ENCODE data around the gene DNAH2.

DNAH2 gene

DNA sequence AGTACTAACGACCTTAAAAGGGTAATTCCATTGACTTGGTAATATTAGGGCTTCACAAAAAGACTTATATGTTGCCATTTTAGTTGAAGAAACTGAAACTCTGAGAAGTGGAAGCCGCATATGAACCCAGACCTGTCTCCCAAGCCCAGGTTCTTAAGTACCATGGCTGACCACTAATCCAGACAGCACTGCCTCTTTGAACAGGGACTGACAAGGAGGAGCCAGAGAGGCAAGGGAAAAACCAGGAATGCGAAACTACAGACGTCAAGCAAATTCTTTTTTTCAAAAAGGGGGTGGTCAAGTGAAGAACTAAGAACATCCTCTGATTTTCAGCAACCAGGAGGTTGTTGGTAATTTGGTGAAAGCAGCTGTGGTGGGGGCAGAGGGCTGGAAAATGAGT is 155.5 kb downstream of the DNAH2 start:
- H3K27ac ChIP-seq, result no peak overlapping the region
- H3K4me1 ChIP-seq (ENCODE audit: low read depth, poor library complexity, severe bottlenecking), result no peaks in the 10 kb centered on the region
- no peak overlapping the region for H3K9ac ChIP-seq
- H3K4me2 ChIP-seq, result no peak overlapping the region
- no peaks in the 10 kb centered on the region for H3K79me2 ChIP-seq (ENCODE audit: insufficient read depth, low read depth)
- no peaks in the 10 kb centered on the region for H4K20me1 ChIP-seq (ENCODE audit: insufficient read depth)
- no peaks in the 10 kb centered on the region for H3K27me3 ChIP-seq (ENCODE audit: insufficient read depth, low read depth)
- H3K36me3 ChIP-seq (ENCODE audit: insufficient read depth), result no peaks in the 10 kb centered on the region
- H3K4me3 ChIP-seq (IDR thresholded peaks at IDR 0.05; ENCODE audit: insufficient read depth, low read depth, low read length), result no peak overlapping the region
- H2AFZ ChIP-seq (ENCODE audit: low read depth), result no peak overlapping the region
- TF ChIP-seq CTCF (conservative IDR thresholded peaks at IDR 0.05; ENCODE audit: low read depth, low read length), result no peak

DNA sequence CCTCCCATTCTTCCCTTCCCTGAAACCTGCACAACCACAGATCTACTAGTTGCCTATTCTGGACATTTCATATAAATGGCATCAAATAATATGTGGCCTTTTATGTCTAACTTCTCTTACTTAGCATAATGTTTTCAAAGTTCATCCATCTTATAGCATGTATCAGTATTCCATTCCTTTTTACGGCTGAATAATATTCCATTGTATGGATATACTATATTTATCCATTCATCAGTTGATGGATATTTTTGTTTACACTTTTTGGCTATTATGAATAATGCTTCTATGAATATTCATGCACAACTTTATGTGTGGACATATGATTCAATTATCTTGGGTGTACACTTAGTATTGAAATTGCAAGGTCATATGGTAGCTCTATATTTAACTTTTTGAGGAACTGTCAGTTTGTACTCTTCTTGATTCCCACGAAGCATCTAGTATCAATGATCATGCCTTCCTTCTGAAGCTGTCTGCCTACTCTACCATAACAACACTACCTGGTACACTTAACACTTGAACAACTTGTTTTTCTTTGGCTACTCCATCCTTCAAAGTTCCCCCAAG is 158.3 kb downstream of the DNAH2 start:
- H2AFZ ChIP-seq (ENCODE audit: low read depth), result no peak overlapping the region
- H4K20me1 ChIP-seq (ENCODE audit: insufficient read depth), result no peaks in the 10 kb centered on the region
- H3K27me3 ChIP-seq (ENCODE audit: insufficient read depth, low read depth), result no peaks in the 10 kb centered on the region
- no peak overlapping the region for H3K4me3 ChIP-seq (IDR thresholded peaks at IDR 0.05; ENCODE audit: insufficient read depth, low read depth, low read length)
- H3K4me2 ChIP-seq, result no peak overlapping the region
- no peak for TF ChIP-seq CTCF (conservative IDR thresholded peaks at IDR 0.05; ENCODE audit: low read depth, low read length)
- no peaks in the 10 kb centered on the region for H3K36me3 ChIP-seq (ENCODE audit: insufficient read depth)
- no peaks in the 10 kb centered on the region for H3K79me2 ChIP-seq (ENCODE audit: insufficient read depth, low read depth)
- H3K9ac ChIP-seq, result no peak overlapping the region
- no peaks in the 10 kb centered on the region for H3K4me1 ChIP-seq (ENCODE audit: low read depth, poor library complexity, severe bottlenecking)
- H3K27ac ChIP-seq, result no peak overlapping the region

GRCh38 chr17:7878234-7878633 is 160.7 kb downstream of the DNAH2 start:
- Histone ChIP-seq H3K4me2 (no peak overlapping the region), H3K4me3 (IDR thresholded peaks at IDR 0.05; ENCODE audit: insufficient read depth, low read depth, low read length) (no peak overlapping the region), H3K4me1 (ENCODE audit: low read depth, poor library complexity, severe bottlenecking) (no peaks in the 10 kb centered on the region), H2AFZ (ENCODE audit: low read depth) (no peak overlapping the region), H3K27me3 (ENCODE audit: insufficient read depth, low read depth) (no peaks in the 10 kb centered on the region), H4K20me1 (ENCODE audit: insufficient read depth) (no peaks in the 10 kb centered on the region), H3K9ac (no peak overlapping the region), H3K27ac (no peak overlapping the region), H3K79me2 (ENCODE audit: insufficient read depth, low read depth) (no peaks in the 10 kb centered on the region), H3K36me3 (ENCODE audit: insufficient read depth) (no peaks in the 10 kb centered on the region)
- no peak for TF ChIP-seq CTCF (conservative IDR thresholded peaks at IDR 0.05; ENCODE audit: low read depth, low read length)

- Histone ChIP-seq H3K4me3 (IDR thresholded peaks at IDR 0.05; ENCODE audit: insufficient read depth, low read depth, low read length) (no peak overlapping the region), H2AFZ (ENCODE audit: low read depth) (no peak overlapping the region), H3K4me2 (no peak overlapping the region), H3K79me2 (ENCODE audit: insufficient read depth, low read depth) (no peaks in the 10 kb centered on the region), H3K27ac (no peak overlapping the region), H4K20me1 (ENCODE audit: insufficient read depth) (no peaks in the 10 kb centered on the region), H3K36me3 (ENCODE audit: insufficient read depth) (no peaks in the 10 kb centered on the region), H3K9ac (no peak overlapping the region), H3K27me3 (ENCODE audit: insufficient read depth, low read depth) (no peaks in the 10 kb centered on the region), H3K4me1 (ENCODE audit: low read depth, poor library complexity, severe bottlenecking) (no peaks in the 10 kb centered on the region)
- TF ChIP-seq CTCF (conservative IDR thresholded peaks at IDR 0.05; ENCODE audit: low read depth, low read length), result no peak
Observed at GRCh38 chr17:7880076-7880868, 162.7 kb downstream of the DNAH2 start.
